ENCODE results near the gene LENEP.

LENEP gene

GRCh38 chr1:154998818-154999570 lies 5.6 kb downstream of the LENEP start:
- DNase-seq (ENCODE audit: low read depth, low spot score): no peak

GRCh38 chr1:154999571-155000410 lies 6.4 kb downstream of the LENEP start:
- DNase-seq (ENCODE audit: low read depth, low spot score): no peak

GRCh38 chr1:155000411-155000725 lies 7.0 kb downstream of the LENEP start:
- DNase-seq (ENCODE audit: low read depth, low spot score): no peak

- DNase-seq (ENCODE audit: low read depth, low spot score): no peak
Measured at GRCh38 chr1:155000726-155001424, 7.5 kb downstream of the LENEP start.

- DNase-seq (ENCODE audit: low read depth, low spot score): no peak
Measured at GRCh38 chr1:155001425-155001674, 8.0 kb downstream of the LENEP start.

GRCh38 chr1:155001675-155002463 lies 8.5 kb downstream of the LENEP start:
- peak; percentile 98 for DNase-seq (ENCODE audit: low read depth, low spot score)

GRCh38 chr1:155002464-155003226 lies 9.3 kb downstream of the LENEP start, which contains the start of gene ZBTB7B:
Gene ZBTB7B, plus strand, starts transcription at chr1:155002802. Its CDS starts 11,859 bp downstream, at chr1:155014661.
- DNase-seq (ENCODE audit: low read depth, low spot score): no peak

- DNase-seq (ENCODE audit: low read depth, low spot score): no peak
Measured at GRCh38 chr1:155003227-155003765, 9.9 kb downstream of the LENEP start.

- DNase-seq (ENCODE audit: low read depth, low spot score): no peak
Measured at GRCh38 chr1:155003766-155004351, 10.5 kb downstream of the LENEP start.

- no peak for DNase-seq (ENCODE audit: low read depth, low spot score)
Measured at GRCh38 chr1:155004352-155005075, 11.1 kb downstream of the LENEP start.

GRCh38 chr1:155005076-155006011 lies 12.0 kb downstream of the LENEP start:
- DNase-seq (ENCODE audit: low read depth, low spot score): no peak

GRCh38 chr1:155006601-155007101 lies 13.3 kb downstream of the LENEP start:
- no peak for DNase-seq (ENCODE audit: low read depth, low spot score)

GRCh38 chr1:155007251-155007828 lies 14.0 kb downstream of the LENEP start:
- no peak for DNase-seq (ENCODE audit: low read depth, low spot score)

GRCh38 chr1:155008015-155008941 lies 14.9 kb downstream of the LENEP start:
- DNase-seq (ENCODE audit: low read depth, low spot score): no peak

- DNase-seq (ENCODE audit: low read depth, low spot score): no peak
Measured at GRCh38 chr1:155009221-155009711, 15.9 kb downstream of the LENEP start.

GRCh38 chr1:155009742-155010141 lies 16.4 kb downstream of the LENEP start:
- no peak for DNase-seq (ENCODE audit: low read depth, low spot score)

Data from smooth muscle cell of the brain vasculature (primary cell).